Thoracic aorta (tissue), 2 donors: ENCODE results near the gene KANSL3. TPM values are rescaled to one million over a fixed set of nuclear protein-coding genes. Genes with fewer than 3 reads are reported as not detected.
"Not testable (repeated sequence)": the region's sequence is repeated elsewhere in the genome, so short reads cannot be mapped to it uniquely, and the experiment has no call there.

Source experiments
- ATAC-seq: fragments of 150-250 bp; one replicate; pipeline ENCODE4 v1.8.0; 2017; ENCODE audit warnings: low read depth; ENCODE audit not compliant: insufficient number of reproducible peaks, low FRiP score
- DNase-seq: peaks from one replicate; pipeline ENCODE4 v3.0.0-alpha.2; 2020; ENCODE audit warnings: low spot score
- H3K27ac ChIP-seq, 2 donors: fragments of 200-600 bp; sonication (generic); 1 replicate in 1 of 2; 2 replicates in 1 of 2; pipeline ENCODE4 v1.5.1; 2016; ENCODE audit warnings: mild to moderate bottlenecking in 2 of 2, moderate library complexity in 2 of 2
- H3K27me3 ChIP-seq: fragments of 200-600 bp; sonication (generic); replicated peaks from 2 replicates; pipeline ENCODE4 v1.6.0; 2016; ENCODE audit warnings: mild to moderate bottlenecking; ENCODE audit not compliant: insufficient read depth
- H3K36me3 ChIP-seq: fragments of 200-600 bp; sonication (generic); one replicate; pipeline ENCODE4 v1.5.1; 2016
- H3K4me1 ChIP-seq, 2 donors: fragments of 200-600 bp; sonication (generic); 1 replicate in 1 of 2; 2 replicates in 1 of 2; pipeline versions ENCODE4 v1.5.1 to v1.6.0; 2016; ENCODE audit warnings: low read depth in 2 of 2, mild to moderate bottlenecking in 1 of 2; ENCODE audit not compliant: control insufficient read depth in 1 of 2
- H3K4me3 ChIP-seq: fragments of 200-600 bp; sonication (generic); 2 replicates; pipeline ENCODE4 v1.5.1; 2016; ENCODE audit warnings: mild to moderate bottlenecking
- H3K9me3 ChIP-seq: fragments of 200-600 bp; sonication (generic); 2 replicates; pipeline ENCODE4 v1.5.1; 2016
- CTCF ChIP-seq: fragments of 200-600 bp; sonication (generic); IDR thresholded peaks from one replicate; pipeline ENCODE4 v1.5.1; 2019; ENCODE audit warnings: antibody characterized with exemption
- total RNA-seq, 2 donors: library from RNA; depleted of rRNA; stranded (reverse); fragments of >200 nt; gene quantifications; one replicate each; pipeline versions ENCODE4 v1.1.0 to v1.2.3, GENCODE V29; 2016

KANSL3 gene
- total RNA-seq, 2 donors from 2014 or later, result 60.2 to 73.4 TPM

GRCh38 chr2:96564026-96564425, 74.1 kb downstream of the KANSL3 start:
- Histone ChIP-seq H3K9me3 (no peaks in the 10 kb centered on the region), H3K36me3 (no peaks in the 10 kb centered on the region), H3K27me3 (no peaks in the 10 kb centered on the region), H3K4me3 (no peak overlapping the region), H3K27ac (no peak overlapping the region), H3K4me1 (no peaks in the 10 kb centered on the region)
- no peak for ATAC-seq
- TF ChIP-seq CTCF, result no peak
- DNase-seq, result no peak

- TF ChIP-seq CTCF, result no peak
- H3K9me3 ChIP-seq, result no peaks in the 10 kb centered on the region
- DNase-seq, result no peak
- H3K4me3 ChIP-seq, result no peak overlapping the region
- no peak overlapping the region for H3K27ac ChIP-seq
- H3K4me1 ChIP-seq, result peaks cover 0 to 16% of the 10 kb centered on the region in 2 donors
- no peak for ATAC-seq
- no peaks in the 10 kb centered on the region for H3K36me3 ChIP-seq
- no peaks in the 10 kb centered on the region for H3K27me3 ChIP-seq
These were observed 79.6 kb downstream of the KANSL3 start for GRCh38 chr2:96558485-96558884.

GRCh38 chr2:96558061-96558460, 80.1 kb downstream of the KANSL3 start:
- ATAC-seq (no peak), DNase-seq (no peak)
- TF ChIP-seq CTCF, result no peak

GRCh38 chr2:96557421-96557820, 80.7 kb downstream of the KANSL3 start:
- not testable (repeated sequence) for ATAC-seq, H3K27me3 ChIP-seq, DNase-seq, H3K27ac ChIP-seq, H3K36me3 ChIP-seq, H3K4me3 ChIP-seq, H3K9me3 ChIP-seq
- peaks cover 0 to 20% of the 10 kb centered on the region in 2 donors for H3K4me1 ChIP-seq

More at GRCh38 chr2:96558061-96558460, 80.1 kb downstream of the KANSL3 start:
- H3K27ac ChIP-seq, result no peak overlapping the region
- no peaks in the 10 kb centered on the region for H3K36me3 ChIP-seq
- H3K9me3 ChIP-seq, result no peaks in the 10 kb centered on the region
- no peak overlapping the region for H3K4me3 ChIP-seq
- H3K27me3 ChIP-seq, result no peaks in the 10 kb centered on the region
- peaks cover 0 to 20% of the 10 kb centered on the region in 2 donors for H3K4me1 ChIP-seq

- no peak for DNase-seq
- TF ChIP-seq CTCF, result no peak
- H3K27me3 ChIP-seq, result no peaks in the 10 kb centered on the region
- peaks cover 13% of the 10 kb centered on the region for H3K36me3 ChIP-seq
- no peak overlapping the region for H3K4me3 ChIP-seq
- H3K9me3 ChIP-seq, result no peaks in the 10 kb centered on the region
- peaks cover 0 to 20% of the 10 kb centered on the region in 2 donors for H3K4me1 ChIP-seq
- no peak for ATAC-seq
- H3K27ac ChIP-seq, result no peak overlapping the region
These were observed 81.4 kb downstream of the KANSL3 start for GRCh38 chr2:96556441-96557330.
